WERI-Rb-1 (cell line): Measurements from ENCODE around the gene MYLK.

Experiments
- DNase-seq: peaks from one replicate; pipeline ENCODE4 v3.0.0-alpha.2; 2020
- H3K27ac ChIP-seq: fragments of 250-450 bp; sonication (Bioruptor Pico); 2 replicates; pipeline ENCODE4 v1.5.1; 2020; ENCODE audit warnings: mild to moderate bottlenecking, moderate library complexity
- H3K27me3 ChIP-seq: fragments of 250-450 bp; sonication (Bioruptor Pico); 2 replicates; pipeline ENCODE4 v1.5.1; 2021; ENCODE audit warnings: mild to moderate bottlenecking, low read depth, moderate library complexity; ENCODE audit not compliant: insufficient read depth, severe bottlenecking
- H3K36me3 ChIP-seq: fragments of 250-450 bp; sonication (Bioruptor Pico); 2 replicates; pipeline ENCODE4 v1.5.1; 2020; ENCODE audit warnings: mild to moderate bottlenecking, moderate library complexity
- H3K4me3 ChIP-seq: 2 replicates; pipeline ENCODE4 v1.5.1; 2011; ENCODE audit warnings: low read depth, mild to moderate bottlenecking, control low read depth, low read length
- H3K9me3 ChIP-seq: fragments of 250-450 bp; sonication (Bioruptor Pico); 2 replicates; pipeline ENCODE4 v1.5.1; 2021; ENCODE audit warnings: mild to moderate bottlenecking, moderate library complexity; ENCODE audit not compliant: severe bottlenecking
- TF ChIP-seq, protein P1 (sequence below): IDR thresholded peaks from 2 replicates; pipeline ENCODE4 v1.5.1; 2011; ENCODE audit warnings: low read depth, mild to moderate bottlenecking, control low read depth, inconsistent platforms, low read length

MYLK gene

DNA sequence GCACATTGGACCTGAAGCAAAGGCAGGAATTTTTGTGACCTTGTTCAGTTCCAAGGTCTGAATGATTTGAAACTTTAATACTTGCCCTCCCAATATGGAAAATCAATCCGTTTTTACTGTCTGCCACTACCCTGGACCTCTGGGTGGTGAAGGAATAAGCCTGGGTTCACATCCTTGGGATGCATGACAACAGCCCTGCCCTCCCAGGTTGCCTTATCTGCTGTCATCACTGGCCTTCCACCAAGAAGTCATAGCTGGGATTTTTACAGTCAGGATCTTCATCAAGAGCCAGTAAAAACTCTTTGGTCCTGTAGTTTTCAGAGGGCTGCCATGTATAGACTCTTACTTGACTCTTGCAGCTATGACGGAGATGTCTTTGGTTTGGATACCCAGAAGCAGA, 128.6 kb downstream of the MYLK start:
- Histone ChIP-seq H3K36me3 (no peaks in the 10 kb centered on the region), H3K27me3 (no peaks in the 10 kb centered on the region), H3K9me3 (no peaks in the 10 kb centered on the region), H3K27ac (no peak overlapping the region), H3K4me3 (no peak overlapping the region)
- TF ChIP-seq, protein P1, sequence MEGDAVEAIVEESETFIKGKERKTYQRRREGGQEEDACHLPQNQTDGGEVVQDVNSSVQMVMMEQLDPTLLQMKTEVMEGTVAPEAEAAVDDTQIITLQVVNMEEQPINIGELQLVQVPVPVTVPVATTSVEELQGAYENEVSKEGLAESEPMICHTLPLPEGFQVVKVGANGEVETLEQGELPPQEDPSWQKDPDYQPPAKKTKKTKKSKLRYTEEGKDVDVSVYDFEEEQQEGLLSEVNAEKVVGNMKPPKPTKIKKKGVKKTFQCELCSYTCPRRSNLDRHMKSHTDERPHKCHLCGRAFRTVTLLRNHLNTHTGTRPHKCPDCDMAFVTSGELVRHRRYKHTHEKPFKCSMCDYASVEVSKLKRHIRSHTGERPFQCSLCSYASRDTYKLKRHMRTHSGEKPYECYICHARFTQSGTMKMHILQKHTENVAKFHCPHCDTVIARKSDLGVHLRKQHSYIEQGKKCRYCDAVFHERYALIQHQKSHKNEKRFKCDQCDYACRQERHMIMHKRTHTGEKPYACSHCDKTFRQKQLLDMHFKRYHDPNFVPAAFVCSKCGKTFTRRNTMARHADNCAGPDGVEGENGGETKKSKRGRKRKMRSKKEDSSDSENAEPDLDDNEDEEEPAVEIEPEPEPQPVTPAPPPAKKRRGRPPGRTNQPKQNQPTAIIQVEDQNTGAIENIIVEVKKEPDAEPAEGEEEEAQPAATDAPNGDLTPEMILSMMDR: no peak
- DNase-seq: no peak

DNA sequence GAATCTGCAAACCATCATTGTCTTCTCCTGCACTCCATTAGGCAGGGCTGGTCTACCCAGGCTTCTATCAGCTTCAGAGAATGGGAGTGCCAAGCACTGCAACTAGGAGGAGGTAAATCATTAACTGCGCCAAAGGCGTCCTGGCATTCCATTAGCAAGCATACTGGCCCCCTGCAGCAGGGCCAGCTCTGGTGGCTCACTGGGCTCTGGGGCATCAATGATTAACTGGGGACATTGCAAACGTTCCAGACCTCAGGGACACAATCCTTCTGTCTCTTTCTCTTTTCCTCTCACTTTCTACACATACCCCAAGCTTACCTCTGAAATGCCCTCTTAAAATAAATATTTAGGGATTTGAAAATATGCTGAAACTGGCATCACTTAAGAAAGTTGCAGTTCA, 129.0 kb downstream of the MYLK start:
- Histone ChIP-seq H3K9me3 (no peaks in the 10 kb centered on the region), H3K27ac (no peak overlapping the region)
- no peak for DNase-seq

GRCh38 chr3:123753286-123753685, 130.8 kb downstream of the MYLK start:
- Histone ChIP-seq H3K9me3 (no peaks in the 10 kb centered on the region), H3K27ac (no peak overlapping the region), H3K4me3 (no peak overlapping the region), H3K27me3 (no peaks in the 10 kb centered on the region), H3K36me3 (no peaks in the 10 kb centered on the region)
- no peak for DNase-seq
- TF ChIP-seq, protein P1: no peak

More for the DNA sequence above, 129.0 kb downstream of the MYLK start:
- no peak overlapping the region for H3K4me3 ChIP-seq
- TF ChIP-seq, protein P1: no peak
- no peaks in the 10 kb centered on the region for H3K36me3 ChIP-seq
- no peaks in the 10 kb centered on the region for H3K27me3 ChIP-seq

DNA sequence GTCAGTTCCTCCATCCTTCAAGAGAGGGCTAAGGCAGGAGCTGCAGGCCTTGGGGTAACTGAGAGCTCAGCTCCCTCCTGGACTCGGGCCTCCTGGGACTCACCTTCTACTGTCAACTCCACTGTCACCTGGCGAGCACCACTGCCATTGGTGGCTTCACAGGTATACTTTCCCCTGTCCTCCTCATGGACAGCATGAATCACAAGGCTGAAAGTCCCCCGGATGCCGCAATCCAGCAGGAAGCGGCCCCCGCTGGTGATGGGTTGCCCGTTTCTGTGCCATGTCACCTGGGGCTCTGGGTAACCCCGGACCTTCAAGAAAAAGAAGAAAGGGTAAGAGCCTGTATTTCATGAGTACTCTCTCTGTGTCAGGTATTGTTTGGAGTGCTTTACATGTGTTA, 131.9 kb downstream of the MYLK start:
- Histone ChIP-seq H3K9me3 (no peaks in the 10 kb centered on the region), H3K27me3 (no peaks in the 10 kb centered on the region), H3K36me3 (no peaks in the 10 kb centered on the region), H3K27ac (no peak overlapping the region), H3K4me3 (no peak overlapping the region)
- TF ChIP-seq, protein P1: no peak
- DNase-seq: no peak

GRCh38 chr3:123751433-123751832, 132.7 kb downstream of the MYLK start:
- H3K4me3 ChIP-seq: no peak overlapping the region
- no peak for DNase-seq
- TF ChIP-seq, protein P1: no peak
- H3K9me3 ChIP-seq: no peaks in the 10 kb centered on the region
- H3K27ac ChIP-seq: no peak overlapping the region
- no peaks in the 10 kb centered on the region for H3K36me3 ChIP-seq
- no peaks in the 10 kb centered on the region for H3K27me3 ChIP-seq

- no peak for DNase-seq
- Histone ChIP-seq H3K27ac (no peak overlapping the region), H3K36me3 (no peaks in the 10 kb centered on the region), H3K4me3 (no peak overlapping the region), H3K9me3 (no peaks in the 10 kb centered on the region), H3K27me3 (no peaks in the 10 kb centered on the region)
- TF ChIP-seq, protein P1: no peak
Measured at GRCh38 chr3:123750659-123751420, 133.3 kb downstream of the MYLK start.
